Retinal pigment epithelial cell (primary cell): Measurements from ENCODE around the gene RALGPS2.

Experiments used
- DNase-seq: peaks from one replicate; pipeline ENCODE4 v3.0.0-alpha.2; 2010; ENCODE audit warnings: low read depth
- H3K4me3 ChIP-seq: 2 replicates; pipeline ENCODE4 v1.5.1; 2011; ENCODE audit warnings: mild to moderate bottlenecking, low read length, control low read depth, moderate library complexity
- CTCF ChIP-seq: conservative IDR thresholded peaks from 2 replicates; pipeline ENCODE4 v1.5.1; 2011; ENCODE audit warnings: low read depth, low read length, control low read depth, inconsistent platforms

Gene RALGPS2

GRCh38 chr1:178776553-178776952, 51.5 kb downstream of the RALGPS2 start:
- DNase-seq, result no peak
- no peak for TF ChIP-seq CTCF
- no peak overlapping the region for H3K4me3 ChIP-seq

- no peak for DNase-seq
- no peak overlapping the region for H3K4me3 ChIP-seq
- no peak for TF ChIP-seq CTCF
These were observed 56.7 kb downstream of the RALGPS2 start for GRCh38 chr1:178781533-178782330.

GRCh38 chr1:178784131-178784536, 59.1 kb downstream of the RALGPS2 start:
- no peak for TF ChIP-seq CTCF
- no peak overlapping the region for H3K4me3 ChIP-seq
- no peak for DNase-seq

DNA sequence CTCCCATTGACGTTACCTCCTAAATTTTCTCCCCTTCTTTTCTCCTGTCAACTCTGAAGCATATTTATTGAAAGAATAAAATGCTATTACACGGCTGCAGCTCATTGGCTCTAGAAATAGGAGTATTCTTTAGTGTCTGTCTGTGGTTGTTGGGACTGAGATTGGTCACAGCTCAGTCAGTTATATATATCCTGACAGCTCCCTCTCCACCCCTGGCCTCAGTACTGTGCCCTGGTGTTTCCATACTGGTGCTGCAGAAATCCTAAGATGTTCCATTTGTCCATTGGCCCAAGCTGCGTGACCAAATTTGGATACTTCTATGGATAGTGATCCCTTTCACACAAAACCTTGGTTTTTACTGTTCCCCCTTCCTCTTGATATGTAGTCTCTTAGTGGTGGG, 67.3 kb downstream of the RALGPS2 start:
- no peak overlapping the region for H3K4me3 ChIP-seq
- no peak for TF ChIP-seq CTCF
- no peak for DNase-seq

DNA sequence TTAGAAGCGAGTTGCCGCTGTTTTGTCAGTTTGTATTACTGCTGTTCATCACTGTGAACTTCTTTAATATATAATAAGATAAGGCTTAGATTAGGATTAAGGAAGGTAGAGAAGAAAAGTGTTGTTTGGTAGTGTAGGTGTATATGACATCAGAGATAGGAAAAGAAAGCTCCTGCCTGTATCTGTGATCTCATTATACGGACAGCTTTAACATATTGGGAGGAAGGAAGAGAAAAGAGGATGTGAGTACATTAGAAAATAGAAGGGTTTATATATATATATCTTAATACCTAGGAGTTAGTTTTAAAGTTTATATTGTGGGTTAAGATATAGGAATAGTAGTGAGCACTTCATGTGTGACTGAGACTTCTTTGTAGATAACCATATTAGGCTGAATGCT, 71.0 kb downstream of the RALGPS2 start:
- TF ChIP-seq CTCF, result no peak
- no peak overlapping the region for H3K4me3 ChIP-seq
- no peak for DNase-seq

DNA sequence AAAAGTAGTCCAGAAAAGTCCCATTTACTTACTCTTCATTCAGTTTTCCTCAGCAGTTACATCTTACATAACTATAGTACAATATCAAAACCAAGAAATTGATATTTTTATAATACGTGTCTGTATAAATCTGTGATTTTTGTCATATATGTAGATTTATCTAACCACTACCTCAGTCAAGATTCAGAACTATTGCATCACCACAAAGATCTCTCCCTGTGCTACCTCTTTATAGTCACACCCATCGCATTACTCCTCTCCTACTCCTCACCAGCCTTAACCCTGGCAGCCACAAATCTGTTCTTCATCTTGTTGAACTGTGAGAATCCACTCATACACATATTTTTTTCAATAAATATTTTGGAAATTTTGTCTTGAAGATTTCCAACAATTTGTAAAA, 72.5 kb downstream of the RALGPS2 start:
- DNase-seq, result no peak
- H3K4me3 ChIP-seq, result no peak overlapping the region
- no peak for TF ChIP-seq CTCF

- no peak overlapping the region for H3K4me3 ChIP-seq
- DNase-seq, result no peak
- no peak for TF ChIP-seq CTCF
These were observed 73.3 kb downstream of the RALGPS2 start for GRCh38 chr1:178798232-178798861.
